ENCODE measurements around the gene PSMD2.
A peak's percentile ranks its signal among the peaks of the same experiment; 100 is the strongest.

DNA sequence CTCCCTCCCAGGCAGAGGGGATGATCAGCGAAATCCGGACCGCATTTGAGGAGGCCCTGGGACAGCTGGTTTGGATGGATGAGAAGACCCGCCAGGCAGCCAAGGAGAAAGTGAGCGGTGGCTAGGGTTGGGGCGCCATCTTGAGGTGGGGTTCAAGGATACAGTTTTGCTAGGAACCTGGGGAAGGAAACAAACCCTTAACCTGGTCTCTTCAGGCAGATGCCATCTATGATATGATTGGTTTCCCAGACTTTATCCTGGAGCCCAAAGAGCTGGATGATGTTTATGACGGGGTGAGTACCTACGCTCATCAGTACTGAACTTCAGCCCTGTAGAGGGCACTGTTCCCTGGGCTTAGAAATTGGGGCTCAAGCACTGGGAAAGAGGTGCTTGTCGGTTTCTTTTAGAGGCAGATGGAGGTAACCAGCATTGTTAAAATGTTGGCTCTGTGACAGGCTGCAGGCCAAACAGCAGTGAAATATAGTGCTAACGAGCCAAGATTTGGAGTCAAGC is 9.6 kb upstream of the PSMD2 start:
- TF ChIP-seq, protein P1, sequence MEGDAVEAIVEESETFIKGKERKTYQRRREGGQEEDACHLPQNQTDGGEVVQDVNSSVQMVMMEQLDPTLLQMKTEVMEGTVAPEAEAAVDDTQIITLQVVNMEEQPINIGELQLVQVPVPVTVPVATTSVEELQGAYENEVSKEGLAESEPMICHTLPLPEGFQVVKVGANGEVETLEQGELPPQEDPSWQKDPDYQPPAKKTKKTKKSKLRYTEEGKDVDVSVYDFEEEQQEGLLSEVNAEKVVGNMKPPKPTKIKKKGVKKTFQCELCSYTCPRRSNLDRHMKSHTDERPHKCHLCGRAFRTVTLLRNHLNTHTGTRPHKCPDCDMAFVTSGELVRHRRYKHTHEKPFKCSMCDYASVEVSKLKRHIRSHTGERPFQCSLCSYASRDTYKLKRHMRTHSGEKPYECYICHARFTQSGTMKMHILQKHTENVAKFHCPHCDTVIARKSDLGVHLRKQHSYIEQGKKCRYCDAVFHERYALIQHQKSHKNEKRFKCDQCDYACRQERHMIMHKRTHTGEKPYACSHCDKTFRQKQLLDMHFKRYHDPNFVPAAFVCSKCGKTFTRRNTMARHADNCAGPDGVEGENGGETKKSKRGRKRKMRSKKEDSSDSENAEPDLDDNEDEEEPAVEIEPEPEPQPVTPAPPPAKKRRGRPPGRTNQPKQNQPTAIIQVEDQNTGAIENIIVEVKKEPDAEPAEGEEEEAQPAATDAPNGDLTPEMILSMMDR (IDR thresholded peaks at IDR 0.05), result peak; percentile 79
- no peak for TF ChIP-seq ZFX (IDR thresholded peaks at IDR 0.05; ENCODE audit: borderline replicate concordance)

All from 22Rv1 (cell line).